HepG2 (cell line): Measurements from ENCODE around the gene AGAP3. TPM values are rescaled to one million over a fixed set of nuclear protein-coding genes. Genes with fewer than 3 reads are reported as not detected.

Experiments
- ATAC-seq: fragments of 200-7000 bp; cut with Tn5 transposase; 3 replicates; pipeline ENCODE4 v1.9.1; 2020; ENCODE audit warnings: mild to moderate bottlenecking, moderate library complexity
- BruUV-seq: library from RNA; stranded (reverse); fragments of 400-500 nt; replicated peaks from 2 replicates; lab custom pipeline; 2021; lab: Mats Ljungman, UMichigan
- CTCF ChIA-PET: fragments of 300-600 bp; formaldehyde crosslinking; extraction: SDS; loops from one replicate; lab custom pipeline; 2021; ENCODE audit warnings: low total read pairs, inconsistent platforms, low intra/inter-chr PET ratio; lab: Yijun Ruan, JAX
- POLR2A ChIA-PET: fragments of 350-600 bp; sonication (Branson Sonifier 250); formaldehyde crosslinking; loops from one replicate; lab custom pipeline; 2020; ENCODE audit warnings: antibody characterized with exemption, inconsistent platforms; lab: Yijun Ruan, JAX
- DNase-seq: peaks from one replicate; pipeline ENCODE4 v3.0.0-alpha.2; 2015; ENCODE audit warnings: low spot score
- FAIRE-seq: peaks from 3 replicates; lab custom pipeline; 2011; peaks lifted over from hg19 to GRCh38; lab: Jason Lieb, UNC
- H2AFZ ChIP-seq: one replicate; pipeline ENCODE4 v1.6.1; 2011; ENCODE audit warnings: low read length, inconsistent platforms
- H3K27ac ChIP-seq: fragments of 300-600 bp; 3 replicates; pipeline ENCODE4 v1.8.0; 2011; ENCODE audit warnings: mixed run types, mild to moderate bottlenecking, mixed read lengths, low read length, inconsistent platforms; ENCODE audit not compliant: insufficient read depth; ENCODE audit errors: extremely low read length
- H3K27me3 ChIP-seq, 2 experiments: fragments of 200-600 bp in 1 of 2; 2 replicates in 1 of 2; 3 replicates in 1 of 2; pipeline versions ENCODE4 v1.6.0 to v1.8.0; 2011; ENCODE audit warnings: low read length in 2 of 2, mild to moderate bottlenecking in 2 of 2, moderate library complexity in 2 of 2, inconsistent platforms in 1 of 2; ENCODE audit not compliant: insufficient read depth in 2 of 2, control insufficient read depth in 1 of 2
- H3K36me3 ChIP-seq, 2 experiments: fragments of 200-600 bp in 1 of 2; replicated peaks in 1 of 2; 2 replicates in 1 of 2; 3 replicates in 1 of 2; pipeline versions ENCODE4 v1.5.1 to v1.8.0; 2011; ENCODE audit warnings: low read length in 2 of 2, inconsistent platforms in 1 of 2; ENCODE audit not compliant: insufficient read depth in 2 of 2, control insufficient read depth in 1 of 2
- H3K4me1 ChIP-seq: 2 replicates; pipeline ENCODE4 v1.5.1; 2012; ENCODE audit warnings: low read length, inconsistent platforms; ENCODE audit not compliant: insufficient read depth
- H3K4me2 ChIP-seq: 2 replicates; pipeline ENCODE4 v1.6.0; 2011; ENCODE audit warnings: low read depth, low read length, inconsistent platforms
- H3K4me3 ChIP-seq, 3 experiments: fragments of 200-600 bp in 1 of 3; sonication (generic), shearing (Covaris generic) in 1 of 3; replicated peaks in 1 of 3; 2 replicates each; pipeline ENCODE4 v1.5.1; 2011 to 2016; ENCODE audit warnings: low read length in 3 of 3, inconsistent platforms in 2 of 3, low read depth in 2 of 3, mild to moderate bottlenecking in 2 of 3, control low read depth in 1 of 3, mixed read lengths in 1 of 3; ENCODE audit not compliant: insufficient read depth in 1 of 3
- H3K79me2 ChIP-seq: one replicate; pipeline ENCODE4 v1.6.1; 2011; ENCODE audit warnings: low read length, inconsistent platforms; ENCODE audit not compliant: insufficient read depth
- H3K9ac ChIP-seq: 2 replicates; pipeline ENCODE4 v1.6.0; 2011; ENCODE audit warnings: mild to moderate bottlenecking, low read depth, low read length, inconsistent platforms; ENCODE audit not compliant: insufficient read depth
- H3K9me3 ChIP-seq: 2 replicates; pipeline ENCODE4 v1.5.1; 2012; ENCODE audit warnings: mild to moderate bottlenecking, low read length
- H4K20me1 ChIP-seq: 2 replicates; pipeline ENCODE4 v1.6.0; 2011; ENCODE audit warnings: inconsistent platforms, mild to moderate bottlenecking, low read length, moderate library complexity; ENCODE audit not compliant: insufficient read depth
- MAX ChIP-seq: IDR thresholded peaks from 2 replicates; pipeline ENCODE4 v1.6.1; 2012; ENCODE audit warnings: inconsistent platforms
- PAF1 ChIP-seq: IDR thresholded peaks from 2 replicates; pipeline ENCODE4 v1.6.1; 2016; ENCODE audit warnings: missing genetic modification reagents, missing compliant biosample characterization
- RAD21 ChIP-seq: fragments of 450-650 bp; formaldehyde crosslinking; IDR thresholded peaks from 2 replicates; pipeline ENCODE4 v1.5.0; 2020; ENCODE audit warnings: mild to moderate bottlenecking
- SMYD3 ChIP-seq: sonication (generic); formaldehyde crosslinking; IDR thresholded peaks from 2 replicates; pipeline ENCODE4 v1.8.1; 2023; ENCODE audit warnings: mild to moderate bottlenecking, missing genetic modification reagents
- SRSF1 ChIP-seq: fragments of 200-400 bp; formaldehyde crosslinking; optimal IDR thresholded peaks from 2 replicates; pipeline ENCODE3; 2017; ENCODE audit warnings: mild to moderate bottlenecking, low read depth, low read length, moderate library complexity
- ZNF816 ChIP-seq: sonication (generic); formaldehyde crosslinking; IDR thresholded peaks from 2 replicates; pipeline ENCODE4 v1.8.0; 2022; ENCODE audit warnings: missing genetic modification reagents, mild to moderate bottlenecking, borderline replicate concordance
- WGBS: methylation state at CpG from one replicate; pipeline ENCODE4 v1.1.6; 2017; ENCODE audit warnings: low lambda C conversion rate; 5-methylcytosine and 5-hydroxymethylcytosine counted together
- in situ Hi-C: cut with HindIII; loops from 2 replicates; pipeline ENCODE4 v1.10.0; 2017; ENCODE audit warnings: low pct_unique_long_range_greater_than_20kb; ENCODE audit not compliant: extremely low pct_ligation_motif_present
- intact Hi-C: fragments of 100-400 bp; cut with micrococcal nuclease; formaldehyde crosslinking; loops from one replicate; pipeline ENCODE4 v1.10.0; 2022; ENCODE audit not compliant: unreplicated experiment
- polyA plus RNA-seq, 8 experiments: library from polyadenylated mRNA; depleted of rRNA in 3 of 8; stranded (reverse) in 7 of 8; unstranded in 1 of 8; fragments of >200 nt; fragmentation: Illumina TruSeq in 4 of 8; extraction: Trizol in 4 of 8; gene quantifications; 2 replicates each; pipeline versions ENCODE4 v1.2.1 to v1.2.3, GENCODE V29; 2011 to 2016; ENCODE audit warnings: low read depth in 4 of 8, missing spikeins in 1 of 8, mixed read lengths in 1 of 8; ENCODE audit not compliant: insufficient read depth in 1 of 8
- total RNA-seq, 5 experiments: library from RNA; depleted of rRNA; stranded (reverse); fragments of >200 nt; fragmentation: Illumina TruSeq; extraction: Trizol; gene quantifications; 2 replicates each; pipeline ENCODE4 v1.2.3, GENCODE V29; 2016; ENCODE audit warnings: low read depth in 1 of 5
- TF ChIP-seq, protein P1 (sequence below): sonication (generic); formaldehyde crosslinking; IDR thresholded peaks from 2 replicates; pipeline ENCODE4 v1.5.0; 2020; ENCODE audit warnings: missing genetic modification reagents

AGAP3 gene
- total and polyA plus RNA-seq, 2 of the 13 experiments (the other 11 are each of a cell fraction or from before 2014, with no cell fraction given): 31.3 to 61.4 TPM

DNA sequence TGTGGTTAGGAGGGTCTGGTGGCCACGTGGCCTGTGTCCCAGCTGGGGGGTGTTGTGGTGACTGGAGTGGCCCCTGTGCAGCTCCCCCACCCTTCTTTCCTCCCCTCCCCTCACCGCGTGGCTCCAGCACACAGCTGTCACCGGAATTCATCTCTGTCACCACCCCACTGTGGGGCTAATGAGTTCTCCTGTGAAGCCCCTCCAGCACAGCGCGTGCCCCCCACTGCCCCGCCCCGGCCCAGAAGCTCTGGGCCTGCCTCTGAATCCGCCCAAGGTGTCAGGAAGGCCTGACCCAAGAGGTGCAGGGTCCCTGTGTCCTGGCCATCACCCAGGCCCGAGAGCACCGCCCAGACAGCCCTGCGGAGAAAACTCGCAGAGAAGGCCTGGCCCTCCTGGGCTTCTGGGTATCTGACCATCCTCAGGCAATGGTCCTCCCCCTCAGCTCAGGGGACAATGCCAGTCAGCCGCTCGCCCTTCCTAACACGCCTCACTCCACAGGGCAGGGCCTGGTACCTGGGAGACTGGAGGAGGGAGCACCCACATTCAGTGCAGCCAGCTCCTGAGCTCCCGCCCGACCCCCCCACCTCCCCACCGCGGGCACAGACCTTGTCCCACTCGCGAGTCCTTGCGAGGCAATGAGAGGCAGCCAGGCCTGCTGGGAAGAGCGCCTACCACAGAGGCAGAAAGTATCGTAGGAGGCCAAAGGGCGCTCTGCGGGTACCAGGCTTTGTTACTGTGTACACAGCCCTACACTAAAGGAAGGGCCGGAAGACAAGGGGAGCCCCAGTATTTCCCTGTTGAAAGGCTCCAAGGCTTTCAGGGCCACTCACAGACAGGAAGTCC, 43.1 kb downstream of the AGAP3 start:
- H3K4me3 ChIP-seq: no peak overlapping the region
- DNase-seq: no peak
- H3K9ac ChIP-seq: no peak overlapping the region
- ATAC-seq: no peak
- no peak overlapping the region for H2AFZ ChIP-seq
- H4K20me1 ChIP-seq: peaks cover 2% of the 10 kb centered on the region; the same call in 1 of the 2 replicates
- no peaks in the 10 kb centered on the region for H3K4me1 ChIP-seq
- 91% methylated on average over 22 of the region's 28 CpGs for WGBS
- peaks cover 15 to 74% of the 10 kb centered on the region in 2 experiments for H3K36me3 ChIP-seq
- H3K79me2 ChIP-seq: no peaks in the 10 kb centered on the region
- no TSS peak for BruUV-seq
- in situ Hi-C loops: loop anchor here (10.0 kb wide), 1 partner anchor 175 kb away; no protein-coding TSS in a partner anchor
- H3K9me3 ChIP-seq: no peaks in the 10 kb centered on the region
- H3K4me2 ChIP-seq: no peak overlapping the region
- TF ChIP-seq PAF1: no peak
- TF ChIP-seq, protein P1, sequence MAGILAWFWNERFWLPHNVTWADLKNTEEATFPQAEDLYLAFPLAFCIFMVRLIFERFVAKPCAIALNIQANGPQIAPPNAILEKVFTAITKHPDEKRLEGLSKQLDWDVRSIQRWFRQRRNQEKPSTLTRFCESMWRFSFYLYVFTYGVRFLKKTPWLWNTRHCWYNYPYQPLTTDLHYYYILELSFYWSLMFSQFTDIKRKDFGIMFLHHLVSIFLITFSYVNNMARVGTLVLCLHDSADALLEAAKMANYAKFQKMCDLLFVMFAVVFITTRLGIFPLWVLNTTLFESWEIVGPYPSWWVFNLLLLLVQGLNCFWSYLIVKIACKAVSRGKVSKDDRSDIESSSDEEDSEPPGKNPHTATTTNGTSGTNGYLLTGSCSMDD: no peak
- no peak for TF ChIP-seq SMYD3
- TF ChIP-seq ZNF816: no peak
- TF ChIP-seq RAD21 (CRISPR knock-in tag): no peak
- TF ChIP-seq MAX: no peak
- no peak for TF ChIP-seq SRSF1
- intact Hi-C loops: no loop called here
- POLR2A ChIA-PET: no interaction called here
- no peak for FAIRE-seq
- H3K27ac ChIP-seq: no peak overlapping the region
- no peaks in the 10 kb centered on the region for H3K27me3 ChIP-seq
- CTCF ChIA-PET: no interaction called here
